HCT116 (cell line): ENCODE measurements around the gene CHDH.

Experiments used
- CTCF ChIP-seq, 3 experiments: fragments of 200-600 bp in 1 of 3; sonication (generic) in 1 of 3; IDR thresholded peaks in 2 of 3; conservative IDR thresholded peaks in 1 of 3; 2 replicates each; pipeline ENCODE4 v1.5.1; 2012 to 2017; ENCODE audit warnings: low read depth in 2 of 3, low read length in 2 of 3, antibody characterized with exemption in 1 of 3, borderline replicate concordance in 1 of 3, control low read depth in 1 of 3, mild to moderate bottlenecking in 1 of 3, mixed read lengths in 1 of 3, mixed run types in 1 of 3, moderate library complexity in 1 of 3; ENCODE audit not compliant: insufficient read depth in 1 of 3
- ELF1 ChIP-seq: IDR thresholded peaks from 2 replicates; pipeline ENCODE4 v1.6.1; 2012; ENCODE audit warnings: low read depth, borderline replicate concordance
- EZH2 ChIP-seq: fragments of 200-600 bp; sonication (generic); IDR thresholded peaks from 2 replicates; pipeline ENCODE4 v1.6.1; 2017; ENCODE audit warnings: antibody characterized with exemption, mixed run types
- YY1 ChIP-seq: IDR thresholded peaks from 2 replicates; pipeline ENCODE4 v1.6.1; 2011; ENCODE audit warnings: low read length, low read depth, moderate library complexity, mild to moderate bottlenecking; ENCODE audit not compliant: insufficient replicate concordance; ENCODE audit errors: extremely low read depth

GRCh38 chr3:53795789-53796560, 50.2 kb downstream of the CHDH start:
- TF ChIP-seq CTCF (IDR thresholded peaks at IDR 0.05 in 2 of 3, conservative IDR thresholded peaks at IDR 0.05 in 1 of 3; ENCODE audit: borderline replicate concordance in 1 of 3, insufficient read depth in 1 of 3, low read depth in 2 of 3, low read length in 2 of 3): no peak
- no peak for TF ChIP-seq YY1
- TF ChIP-seq ELF1: no peak
- TF ChIP-seq EZH2: no peak
